GM12872 (cell line): ENCODE measurements around the gene KIAA1671.

Experiments used
- CTCF ChIP-seq: IDR thresholded peaks from 3 replicates; pipeline ENCODE4 v1.5.1; 2011; ENCODE audit warnings: low read depth, mild to moderate bottlenecking, low read length, moderate library complexity; ENCODE audit not compliant: insufficient read depth

KIAA1671 gene

GRCh38 chr22:25076336-25076735 is 123.8 kb downstream of the KIAA1671 start:
- TF ChIP-seq CTCF, result no peak

GRCh38 chr22:25077056-25077455 is 124.5 kb downstream of the KIAA1671 start:
- TF ChIP-seq CTCF, result no peak

- TF ChIP-seq CTCF, result no peak
These were observed 125.4 kb downstream of the KIAA1671 start for GRCh38 chr22:25077964-25078363.

- no peak for TF ChIP-seq CTCF
These were observed 126.1 kb downstream of the KIAA1671 start for GRCh38 chr22:25078591-25078990.

GRCh38 chr22:25080855-25081254 is 128.3 kb downstream of the KIAA1671 start:
- no peak for TF ChIP-seq CTCF

GRCh38 chr22:25081409-25081824 is 128.9 kb downstream of the KIAA1671 start:
- TF ChIP-seq CTCF, result peak; percentile 84

- TF ChIP-seq CTCF, result no peak
These were observed 129.6 kb downstream of the KIAA1671 start for GRCh38 chr22:25082096-25082495.
